AG10803 (cell line): Measurements from ENCODE around the gene MLXIPL.

Experiments used
- DNase-seq: peaks from one replicate; pipeline ENCODE4 v3.0.0; 2010; ENCODE audit warnings: low read depth
- H3K4me3 ChIP-seq: 2 replicates; pipeline ENCODE4 v1.5.1; 2011; ENCODE audit warnings: mild to moderate bottlenecking, low read length, control low read depth
- CTCF ChIP-seq: conservative IDR thresholded peaks from 2 replicates; pipeline ENCODE4 v1.5.1; 2011; ENCODE audit warnings: mild to moderate bottlenecking, low read length, control low read depth, inconsistent platforms

The MLXIPL gene

GRCh38 chr7:73623798-73624668 lies at the start of gene MLXIPL:
MLXIPL (minus strand) TSS chr7:73624522; CDS start chr7:73624492, 30 bp downstream.
- peak; percentile 20 for DNase-seq
- no peak within 1 kb of the TSS; the same call in 1 of the 2 replicates for H3K4me3 ChIP-seq
- no peak for TF ChIP-seq CTCF

GRCh38 chr7:73671857-73672445 lies 47.6 kb upstream of the MLXIPL start:
- no peak for DNase-seq
- H3K4me3 ChIP-seq = no peak overlapping the region
- TF ChIP-seq CTCF = no peak

DNA sequence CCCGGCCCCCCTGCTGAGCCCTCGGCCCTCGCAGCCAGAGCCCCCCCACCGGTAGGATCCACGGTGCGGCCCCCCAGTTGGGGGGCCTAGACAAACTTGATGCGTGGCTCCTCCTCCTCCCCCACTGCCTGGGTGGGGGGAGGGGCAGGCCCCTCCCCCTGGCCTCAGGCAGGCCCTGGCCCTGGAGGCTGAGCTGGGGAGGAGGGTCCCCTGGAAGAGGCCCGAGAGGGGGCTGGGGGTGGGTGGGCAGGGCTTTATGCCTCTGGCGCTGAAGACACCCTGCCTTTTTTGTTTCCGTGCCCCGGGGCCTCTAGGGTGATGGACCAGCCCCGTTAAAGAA lies 47.0 kb upstream of the MLXIPL start:
- DNase-seq = no peak
- H3K4me3 ChIP-seq = no peak overlapping the region
- no peak for TF ChIP-seq CTCF

DNA sequence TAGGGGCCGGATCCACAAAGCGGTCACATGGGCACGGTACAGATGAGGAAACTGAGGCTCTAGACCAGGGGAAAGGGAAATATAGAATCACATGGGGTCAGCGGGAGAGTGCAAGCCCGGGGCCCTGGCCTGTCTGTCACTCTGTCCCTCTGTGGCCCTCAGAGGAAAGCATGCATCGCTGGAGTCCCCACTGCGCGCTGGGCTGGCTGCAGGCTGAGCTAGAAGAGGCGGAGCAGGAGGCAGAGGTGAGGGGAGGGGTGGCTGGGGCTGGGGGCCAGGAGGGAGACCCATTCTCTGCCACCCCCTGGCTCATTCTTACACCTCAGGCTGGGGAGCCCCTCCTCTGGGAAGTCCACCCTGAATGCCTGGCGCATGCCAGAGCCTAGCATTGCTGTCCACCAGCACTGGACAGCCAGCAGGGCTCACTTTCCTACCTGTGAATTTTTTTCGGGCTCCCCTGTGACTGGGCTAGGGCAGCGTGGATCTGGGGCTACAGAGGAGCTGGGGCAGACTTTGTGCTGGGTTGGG lies 45.6 kb upstream of the MLXIPL start:
- no peak for DNase-seq
- no peak overlapping the region for H3K4me3 ChIP-seq
- no peak for TF ChIP-seq CTCF

GRCh38 chr7:73669288-73669701 lies 45.0 kb upstream of the MLXIPL start:
- no peak for TF ChIP-seq CTCF
- no peak overlapping the region; the same call in none of the 2 replicates for H3K4me3 ChIP-seq
- DNase-seq = no peak

- H3K4me3 ChIP-seq = peak overlapping the region; percentile 72
- TF ChIP-seq CTCF = no peak
Observed at GRCh38 chr7:73668886-73669230, 44.5 kb upstream of the MLXIPL start.

More at GRCh38 chr7:73668886-73669230, 44.5 kb upstream of the MLXIPL start:
- no peak for DNase-seq
